ENCODE data around the gene REXO5.

Gene REXO5

DNA sequence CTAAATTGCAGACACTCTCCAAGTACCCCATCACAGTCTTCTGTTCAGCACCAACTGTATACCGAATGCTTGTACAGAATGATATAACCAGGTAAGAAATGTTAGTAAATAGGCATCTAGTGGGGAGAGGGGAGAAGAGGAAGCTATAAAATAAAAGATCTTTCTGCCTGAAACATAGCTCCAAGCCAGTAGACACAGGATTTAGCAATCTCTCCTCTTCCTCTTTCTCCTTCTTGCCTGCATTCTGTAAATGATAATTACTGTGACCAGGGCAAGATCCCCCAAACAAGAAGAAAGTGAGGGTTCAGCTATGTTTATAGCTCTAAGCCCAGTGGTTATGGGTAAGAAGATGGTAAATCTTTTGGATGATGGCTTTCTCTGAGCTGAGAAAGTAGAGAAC lies 24.6 kb upstream of the REXO5 start:
- Histone ChIP-seq H3K9me3 (ENCODE audit: insufficient read depth, low read length) (no peaks in the 10 kb centered on the region), H4K20me1 (ENCODE audit: insufficient read depth, low read length) (no peaks in the 10 kb centered on the region), H3K4me3 (ENCODE audit: low read length) (no peak overlapping the region), H3K79me2 (ENCODE audit: low read length) (no peaks in the 10 kb centered on the region), H3K36me3 (replicated peaks; ENCODE audit: low read depth, low read length) (peaks cover 6% of the 10 kb centered on the region), H3K4me2 (ENCODE audit: low read length) (no peak overlapping the region), H3K27ac (ENCODE audit: low read length) (no peak overlapping the region), H3K27me3 (ENCODE audit: low read depth, low read length) (no peaks in the 10 kb centered on the region), H2AFZ (ENCODE audit: low read depth, low read length) (no peak overlapping the region), H3K4me1 (ENCODE audit: low read length) (no peaks in the 10 kb centered on the region), H3K9ac (ENCODE audit: low read length) (no peak overlapping the region)
- TF ChIP-seq, protein P1, sequence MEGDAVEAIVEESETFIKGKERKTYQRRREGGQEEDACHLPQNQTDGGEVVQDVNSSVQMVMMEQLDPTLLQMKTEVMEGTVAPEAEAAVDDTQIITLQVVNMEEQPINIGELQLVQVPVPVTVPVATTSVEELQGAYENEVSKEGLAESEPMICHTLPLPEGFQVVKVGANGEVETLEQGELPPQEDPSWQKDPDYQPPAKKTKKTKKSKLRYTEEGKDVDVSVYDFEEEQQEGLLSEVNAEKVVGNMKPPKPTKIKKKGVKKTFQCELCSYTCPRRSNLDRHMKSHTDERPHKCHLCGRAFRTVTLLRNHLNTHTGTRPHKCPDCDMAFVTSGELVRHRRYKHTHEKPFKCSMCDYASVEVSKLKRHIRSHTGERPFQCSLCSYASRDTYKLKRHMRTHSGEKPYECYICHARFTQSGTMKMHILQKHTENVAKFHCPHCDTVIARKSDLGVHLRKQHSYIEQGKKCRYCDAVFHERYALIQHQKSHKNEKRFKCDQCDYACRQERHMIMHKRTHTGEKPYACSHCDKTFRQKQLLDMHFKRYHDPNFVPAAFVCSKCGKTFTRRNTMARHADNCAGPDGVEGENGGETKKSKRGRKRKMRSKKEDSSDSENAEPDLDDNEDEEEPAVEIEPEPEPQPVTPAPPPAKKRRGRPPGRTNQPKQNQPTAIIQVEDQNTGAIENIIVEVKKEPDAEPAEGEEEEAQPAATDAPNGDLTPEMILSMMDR (IDR thresholded peaks at IDR 0.05; ENCODE audit: low read depth, low read length) = no peak
- TF ChIP-seq EZH2phosphoT487 (IDR thresholded peaks at IDR 0.05; ENCODE audit: low read depth) = no peak

DNA sequence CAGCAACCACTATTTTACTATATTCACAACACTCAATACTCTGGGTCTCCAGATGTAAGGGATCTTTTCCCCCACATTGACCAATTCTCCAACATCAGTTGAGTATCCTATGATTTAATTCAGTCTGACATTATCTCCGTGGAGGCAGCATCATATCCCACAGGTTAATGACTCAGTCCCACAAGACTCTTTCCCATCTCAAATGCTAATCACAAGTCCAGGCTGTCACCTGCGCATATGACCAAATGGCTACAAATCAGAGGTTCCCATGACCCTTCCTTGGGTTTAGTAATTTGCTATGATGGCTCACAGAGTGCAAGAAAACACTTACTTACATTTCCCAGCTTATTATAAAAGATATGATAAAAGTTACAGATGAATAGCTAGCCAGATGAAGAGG lies 23.9 kb upstream of the REXO5 start:
- no peaks in the 10 kb centered on the region for H3K27me3 ChIP-seq (ENCODE audit: low read depth, low read length)
- peaks cover 6% of the 10 kb centered on the region for H3K36me3 ChIP-seq (replicated peaks; ENCODE audit: low read depth, low read length)
- no peak overlapping the region for H3K9ac ChIP-seq (ENCODE audit: low read length)
- no peaks in the 10 kb centered on the region for H3K4me1 ChIP-seq (ENCODE audit: low read length)
- no peaks in the 10 kb centered on the region for H3K79me2 ChIP-seq (ENCODE audit: low read length)
- no peak overlapping the region for H3K4me2 ChIP-seq (ENCODE audit: low read length)
- no peaks in the 10 kb centered on the region for H4K20me1 ChIP-seq (ENCODE audit: insufficient read depth, low read length)
- TF ChIP-seq, protein P1 (IDR thresholded peaks at IDR 0.05; ENCODE audit: low read depth, low read length) = no peak
- no peak for TF ChIP-seq EZH2phosphoT487 (IDR thresholded peaks at IDR 0.05; ENCODE audit: low read depth)
- no peak overlapping the region for H3K4me3 ChIP-seq (ENCODE audit: low read length)
- H3K27ac ChIP-seq (ENCODE audit: low read length) = no peak overlapping the region
- H3K9me3 ChIP-seq (ENCODE audit: insufficient read depth, low read length) = no peaks in the 10 kb centered on the region
- no peak overlapping the region for H2AFZ ChIP-seq (ENCODE audit: low read depth, low read length)

DNA sequence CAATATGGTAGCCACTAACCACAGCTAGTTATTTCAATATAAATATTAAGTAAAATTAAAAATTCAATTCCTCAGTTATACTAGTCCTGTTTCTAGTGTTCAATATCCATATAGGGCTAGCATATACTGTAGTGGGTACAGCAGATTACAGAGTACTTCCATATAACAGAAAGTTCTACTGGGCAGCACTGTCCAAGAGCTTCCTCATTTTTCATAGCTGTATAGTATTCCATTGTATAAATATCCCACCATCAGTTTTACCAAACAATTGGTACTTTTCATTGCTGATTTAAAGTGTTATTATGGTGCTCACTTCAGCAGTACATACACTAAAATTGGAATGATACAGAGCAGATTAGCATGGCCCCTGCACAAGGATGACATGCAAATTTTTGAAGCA lies 22.1 kb upstream of the REXO5 start:
- Histone ChIP-seq H3K36me3 (replicated peaks; ENCODE audit: low read depth, low read length) (peaks cover 3% of the 10 kb centered on the region), H3K27ac (ENCODE audit: low read length) (no peak overlapping the region), H3K79me2 (ENCODE audit: low read length) (no peaks in the 10 kb centered on the region), H3K4me1 (ENCODE audit: low read length) (no peaks in the 10 kb centered on the region), H3K9me3 (ENCODE audit: insufficient read depth, low read length) (no peaks in the 10 kb centered on the region), H2AFZ (ENCODE audit: low read depth, low read length) (no peak overlapping the region), H3K4me3 (ENCODE audit: low read length) (no peak overlapping the region), H3K9ac (ENCODE audit: low read length) (no peak overlapping the region), H3K4me2 (ENCODE audit: low read length) (no peak overlapping the region), H3K27me3 (ENCODE audit: low read depth, low read length) (no peaks in the 10 kb centered on the region), H4K20me1 (ENCODE audit: insufficient read depth, low read length) (no peaks in the 10 kb centered on the region)
- TF ChIP-seq, protein P1 (IDR thresholded peaks at IDR 0.05; ENCODE audit: low read depth, low read length) = no peak
- TF ChIP-seq EZH2phosphoT487 (IDR thresholded peaks at IDR 0.05; ENCODE audit: low read depth) = no peak

DNA sequence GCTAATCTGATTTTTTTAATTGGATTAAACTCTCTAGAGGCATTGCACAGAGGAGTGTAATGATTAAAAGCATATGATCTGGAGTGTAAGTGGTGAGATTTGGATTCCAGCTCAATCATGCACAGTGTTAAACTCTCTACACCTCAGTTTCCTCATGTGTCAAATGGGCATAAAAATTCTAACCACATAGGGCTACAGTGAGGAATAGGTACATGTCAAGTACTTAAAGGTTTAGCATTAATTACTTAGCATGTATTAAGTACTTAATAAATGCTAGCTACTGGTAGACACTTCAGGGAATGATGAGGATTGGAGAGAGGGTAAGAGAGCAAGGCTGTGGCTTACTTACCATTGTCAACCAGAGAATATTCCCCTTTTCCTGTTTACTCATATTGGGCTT lies 17.2 kb upstream of the REXO5 start:
- Histone ChIP-seq H3K4me1 (ENCODE audit: low read length) (no peaks in the 10 kb centered on the region), H3K9ac (ENCODE audit: low read length) (no peak overlapping the region), H3K4me2 (ENCODE audit: low read length) (no peak overlapping the region), H3K27ac (ENCODE audit: low read length) (no peak overlapping the region), H3K79me2 (ENCODE audit: low read length) (no peaks in the 10 kb centered on the region), H3K4me3 (ENCODE audit: low read length) (no peak overlapping the region), H3K36me3 (replicated peaks; ENCODE audit: low read depth, low read length) (peaks cover 6% of the 10 kb centered on the region), H3K27me3 (ENCODE audit: low read depth, low read length) (no peaks in the 10 kb centered on the region), H4K20me1 (ENCODE audit: insufficient read depth, low read length) (no peaks in the 10 kb centered on the region), H3K9me3 (ENCODE audit: insufficient read depth, low read length) (no peaks in the 10 kb centered on the region), H2AFZ (ENCODE audit: low read depth, low read length) (no peak overlapping the region)
- TF ChIP-seq, protein P1 (IDR thresholded peaks at IDR 0.05; ENCODE audit: low read depth, low read length) = no peak
- TF ChIP-seq EZH2phosphoT487 (IDR thresholded peaks at IDR 0.05; ENCODE audit: low read depth) = no peak

Data from OCI-LY3 (cell line).